ENCODE measurements around the gene KCNA5.

Gene KCNA5

DNA sequence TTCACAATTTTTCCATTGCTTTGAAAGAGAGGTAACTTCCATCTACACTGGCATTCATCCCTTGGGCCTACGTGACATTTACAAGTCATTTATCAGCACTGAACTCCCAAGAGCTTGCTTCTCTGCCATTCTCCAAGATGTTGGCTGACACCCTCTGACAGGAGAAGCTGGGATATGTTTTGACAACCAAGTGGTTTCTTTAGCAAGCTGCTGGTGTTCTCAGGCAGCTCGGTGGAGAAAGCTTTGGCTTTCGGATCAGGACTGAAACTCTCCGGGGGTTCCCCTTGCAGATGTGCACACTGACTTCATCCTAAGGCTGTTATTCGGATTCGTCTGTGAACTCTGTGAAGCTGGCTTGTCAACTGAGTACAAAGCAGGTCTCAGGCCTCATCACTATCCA, 15.7 kb downstream of the KCNA5 start:
- POLR2A ChIA-PET = no interaction called here
- no peak for TF ChIP-seq HDGF (IDR thresholded peaks at IDR 0.05; ENCODE audit: borderline replicate concordance)
- TF ChIP-seq SUZ12 (IDR thresholded peaks at IDR 0.05) = no peak
- no peak for TF ChIP-seq TARDBP (IDR thresholded peaks at IDR 0.05)
- TF ChIP-seq ZNF384 (IDR thresholded peaks at IDR 0.05) = no peak
- no peak for TF ChIP-seq L3MBTL2 (conservative IDR thresholded peaks at IDR 0.05)
- no peak for TF ChIP-seq FOXM1 (IDR thresholded peaks at IDR 0.05; ENCODE audit: borderline replicate concordance)
- DNase-seq (ENCODE audit: extremely low spot score) = no peak
- CTCF ChIA-PET = interaction anchor here (1.6 kb wide), 1 partner anchor 202 kb away, joined by 4 read pairs; no protein-coding TSS in a partner anchor

DNA sequence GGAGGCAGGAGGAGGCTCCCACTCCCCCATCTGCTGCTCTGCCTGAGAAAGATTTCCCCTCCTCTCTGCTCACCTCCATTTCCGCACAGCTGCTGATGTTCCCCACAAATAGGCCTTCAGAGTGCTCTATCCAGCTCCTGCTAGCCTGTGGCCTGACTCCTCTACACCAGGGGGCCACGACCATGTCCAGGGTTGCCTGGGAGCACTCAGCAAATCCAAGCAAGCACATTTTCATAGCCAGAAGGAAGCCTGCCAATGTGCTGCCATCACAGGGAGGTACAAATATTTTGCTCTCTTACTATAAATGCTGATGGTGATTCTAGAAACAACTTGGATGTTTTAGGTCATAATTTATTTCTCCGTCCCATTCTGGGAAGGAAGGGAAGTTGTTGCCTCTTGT, 17.3 kb downstream of the KCNA5 start:
- DNase-seq (ENCODE audit: extremely low spot score) = no peak
- ChIA-PET CTCF (interaction anchor here (0.7 to 1.6 kb wide), 2 partner anchors 203 to 1110 kb away, joined by 3 to 4 read pairs; no protein-coding TSS in a partner anchor), POLR2A (no interaction called here)
- no peak for TF ChIP-seq FOXK2 (IDR thresholded peaks at IDR 0.05)
- no peak for TF ChIP-seq FOXA1 (IDR thresholded peaks at IDR 0.05)
- no peak for TF ChIP-seq ZNF384 (IDR thresholded peaks at IDR 0.05)
- TF ChIP-seq SP1 (IDR thresholded peaks at IDR 0.05) = no peak
- TF ChIP-seq, protein P1, sequence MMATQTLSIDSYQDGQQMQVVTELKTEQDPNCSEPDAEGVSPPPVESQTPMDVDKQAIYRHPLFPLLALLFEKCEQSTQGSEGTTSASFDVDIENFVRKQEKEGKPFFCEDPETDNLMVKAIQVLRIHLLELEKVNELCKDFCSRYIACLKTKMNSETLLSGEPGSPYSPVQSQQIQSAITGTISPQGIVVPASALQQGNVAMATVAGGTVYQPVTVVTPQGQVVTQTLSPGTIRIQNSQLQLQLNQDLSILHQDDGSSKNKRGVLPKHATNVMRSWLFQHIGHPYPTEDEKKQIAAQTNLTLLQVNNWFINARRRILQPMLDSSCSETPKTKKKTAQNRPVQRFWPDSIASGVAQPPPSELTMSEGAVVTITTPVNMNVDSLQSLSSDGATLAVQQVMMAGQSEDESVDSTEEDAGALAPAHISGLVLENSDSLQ (IDR thresholded peaks at IDR 0.05) = no peak
- TF ChIP-seq BHLHE40 (IDR thresholded peaks at IDR 0.05; ENCODE audit: borderline replicate concordance) = no peak
- TF ChIP-seq TARDBP (IDR thresholded peaks at IDR 0.05) = no peak
- TF ChIP-seq NFRKB (IDR thresholded peaks at IDR 0.05) = no peak
- no peak for TF ChIP-seq SUZ12 (IDR thresholded peaks at IDR 0.05)
- no peak for TF ChIP-seq LEF1 (IDR thresholded peaks at IDR 0.05; ENCODE audit: borderline replicate concordance)
- no peak for TF ChIP-seq HDGF (IDR thresholded peaks at IDR 0.05; ENCODE audit: borderline replicate concordance)
- TF ChIP-seq CTBP1 (IDR thresholded peaks at IDR 0.05; ENCODE audit: borderline replicate concordance) = no peak
- no peak for TF ChIP-seq ELF4 (IDR thresholded peaks at IDR 0.05)
- no peak for TF ChIP-seq ARNT (IDR thresholded peaks at IDR 0.05)
- no peak for TF ChIP-seq L3MBTL2 (conservative IDR thresholded peaks at IDR 0.05)
- TF ChIP-seq FOXM1 (IDR thresholded peaks at IDR 0.05; ENCODE audit: borderline replicate concordance) = no peak

DNA sequence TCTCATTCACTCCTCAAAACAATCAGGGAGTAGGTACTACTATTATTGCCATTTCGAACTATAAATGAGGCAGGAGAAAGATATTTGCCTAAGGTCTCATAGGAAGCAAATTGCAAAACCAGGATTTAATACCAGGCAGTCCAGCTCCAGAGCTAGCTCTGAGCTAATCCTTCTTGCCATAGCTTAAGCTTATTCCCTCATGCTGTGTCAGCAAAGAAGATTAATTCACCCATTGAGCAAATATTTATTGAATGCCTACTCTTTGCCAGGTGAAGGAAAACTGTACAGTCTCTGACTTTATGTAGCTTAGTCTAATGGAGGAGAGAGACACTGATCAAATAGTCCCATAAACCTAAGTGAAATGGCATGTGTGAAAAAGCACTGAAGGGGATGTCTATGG, 19.5 kb downstream of the KCNA5 start:
- ChIA-PET CTCF (no interaction called here), POLR2A (no interaction called here)
- no peak for DNase-seq (ENCODE audit: extremely low spot score)
- TF ChIP-seq FOXM1 (IDR thresholded peaks at IDR 0.05; ENCODE audit: borderline replicate concordance) (no peak), HDGF (IDR thresholded peaks at IDR 0.05; ENCODE audit: borderline replicate concordance) (no peak), FOXK2 (IDR thresholded peaks at IDR 0.05) (no peak), ELF4 (IDR thresholded peaks at IDR 0.05) (no peak), CTBP1 (IDR thresholded peaks at IDR 0.05; ENCODE audit: borderline replicate concordance) (no peak), LEF1 (IDR thresholded peaks at IDR 0.05; ENCODE audit: borderline replicate concordance) (no peak), L3MBTL2 (conservative IDR thresholded peaks at IDR 0.05) (no peak), SUZ12 (IDR thresholded peaks at IDR 0.05) (no peak), SP1 (IDR thresholded peaks at IDR 0.05) (no peak), NFRKB (IDR thresholded peaks at IDR 0.05) (no peak), ZNF384 (IDR thresholded peaks at IDR 0.05) (no peak), FOXA1 (IDR thresholded peaks at IDR 0.05) (no peak)
- TF ChIP-seq, protein P1 (IDR thresholded peaks at IDR 0.05) = no peak

DNA sequence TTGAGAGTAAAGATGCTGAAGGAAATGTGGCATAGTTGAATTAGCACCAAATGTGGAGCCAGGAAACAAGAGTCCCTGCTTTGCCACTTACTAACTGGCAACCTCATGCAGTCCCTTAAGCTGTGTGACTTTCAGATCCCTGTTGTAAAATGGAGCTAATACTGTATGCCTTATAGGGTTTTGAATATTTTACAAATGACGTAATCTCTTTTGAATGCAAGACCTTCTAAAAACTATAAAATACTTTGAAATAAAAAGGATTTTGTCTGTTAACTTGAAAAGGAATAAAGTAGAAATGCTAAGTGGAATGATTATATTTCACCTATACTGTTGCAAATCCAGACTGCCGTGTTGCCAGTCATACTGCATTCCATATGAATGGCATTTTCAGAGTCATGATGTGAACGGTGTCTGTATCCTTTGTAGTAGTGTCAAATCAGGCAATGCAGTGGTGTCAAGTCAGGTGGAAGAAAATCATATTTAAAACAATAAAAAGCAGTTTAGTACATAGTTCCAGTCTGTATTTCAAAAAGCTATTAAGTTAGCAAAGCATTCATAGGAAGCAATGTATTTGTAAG, 21.3 kb downstream of the KCNA5 start:
- DNase-seq (ENCODE audit: extremely low spot score) = no peak
- ChIA-PET CTCF (no interaction called here), POLR2A (no interaction called here)
- TF ChIP-seq SUZ12 (IDR thresholded peaks at IDR 0.05) (no peak), FOXA1 (IDR thresholded peaks at IDR 0.05) (no peak), ARNT (IDR thresholded peaks at IDR 0.05) (no peak), HDGF (IDR thresholded peaks at IDR 0.05; ENCODE audit: borderline replicate concordance) (no peak), LEF1 (IDR thresholded peaks at IDR 0.05; ENCODE audit: borderline replicate concordance) (no peak), ZNF384 (IDR thresholded peaks at IDR 0.05) (no peak), SP1 (IDR thresholded peaks at IDR 0.05) (no peak), TARDBP (IDR thresholded peaks at IDR 0.05) (no peak), BHLHE40 (IDR thresholded peaks at IDR 0.05; ENCODE audit: borderline replicate concordance) (no peak), NFRKB (IDR thresholded peaks at IDR 0.05) (no peak), FOXK2 (IDR thresholded peaks at IDR 0.05) (no peak), ELF4 (IDR thresholded peaks at IDR 0.05) (no peak)
- TF ChIP-seq, protein P1 (IDR thresholded peaks at IDR 0.05) = no peak

DNA sequence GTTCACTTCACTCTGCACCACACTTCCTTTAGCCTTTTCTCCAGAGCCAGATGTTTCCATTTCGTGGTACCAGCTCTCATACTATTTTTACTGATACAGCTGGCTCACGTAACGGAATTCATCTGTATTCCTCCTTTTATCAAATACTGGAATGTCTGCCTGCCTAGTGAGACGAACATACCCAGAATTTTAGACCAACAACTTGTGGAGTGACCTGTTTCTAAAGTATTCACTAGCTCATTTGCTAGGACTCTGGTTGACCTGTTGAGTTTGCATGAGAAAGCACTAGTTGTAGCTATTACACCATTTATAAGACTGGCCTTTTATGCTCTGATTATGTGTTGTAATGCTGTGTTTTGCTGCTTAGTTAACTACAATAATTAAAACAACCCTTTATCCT, 22.6 kb downstream of the KCNA5 start:
- TF ChIP-seq LEF1 (IDR thresholded peaks at IDR 0.05; ENCODE audit: borderline replicate concordance) (no peak), L3MBTL2 (conservative IDR thresholded peaks at IDR 0.05) (no peak), NFRKB (IDR thresholded peaks at IDR 0.05) (no peak), ZNF384 (IDR thresholded peaks at IDR 0.05) (no peak), BHLHE40 (IDR thresholded peaks at IDR 0.05; ENCODE audit: borderline replicate concordance) (no peak), SP1 (IDR thresholded peaks at IDR 0.05) (no peak), FOXK2 (IDR thresholded peaks at IDR 0.05) (no peak), HDGF (IDR thresholded peaks at IDR 0.05; ENCODE audit: borderline replicate concordance) (no peak), SUZ12 (IDR thresholded peaks at IDR 0.05) (no peak), FOXA1 (IDR thresholded peaks at IDR 0.05) (no peak)
- TF ChIP-seq, protein P1 (IDR thresholded peaks at IDR 0.05) = no peak
- CTCF ChIA-PET = no interaction called here
- DNase-seq (ENCODE audit: extremely low spot score) = no peak
- POLR2A ChIA-PET = no interaction called here

Measured in HEK293T (cell line).